Activated CD8-positive, alpha-beta memory T cell treated with anti-CD3 and anti-CD28 coated beads, Interleukin-2, amount 50 U/mL, for 1 hour (primary cell): ENCODE data around the gene RAB34.

Experiments used
- DNase-seq: peaks from one replicate; pipeline ENCODE4 v3.0.0-alpha.2; 2020; ENCODE audit errors: extremely low read depth

Gene RAB34

GRCh38 chr17:28675980-28676379 lies 41.7 kb downstream of the RAB34 start:
- DNase-seq = no peak

GRCh38 chr17:28675490-28675889 lies 42.2 kb downstream of the RAB34 start:
- no peak for DNase-seq

- no peak for DNase-seq
Measured at GRCh38 chr17:28669918-28670317, 47.8 kb downstream of the RAB34 start.

GRCh38 chr17:28667870-28668269 lies 49.8 kb downstream of the RAB34 start:
- no peak for DNase-seq

GRCh38 chr17:28665994-28666393 lies 51.7 kb downstream of the RAB34 start:
- no peak for DNase-seq
